K562 (cell line): ENCODE results near the gene KLHL29. TPM values are rescaled to one million over a fixed set of nuclear protein-coding genes. Genes with fewer than 3 reads are reported as not detected.

Experiments
- ATAC-seq: fragments of 200-7000 bp; cut with Tn5 transposase; 3 replicates; pipeline ENCODE4 v1.9.1; 2020; ENCODE audit warnings: moderate library complexity
- BruUV-seq: library from RNA; stranded (reverse); fragments of 400-500 nt; replicated peaks from 2 replicates; lab custom pipeline; 2021; lab: Mats Ljungman, UMichigan
- CTCF ChIA-PET: fragments of 300-600 bp; formaldehyde crosslinking; extraction: SDS; loops from one replicate; lab custom pipeline; 2021; ENCODE audit warnings: low intra/inter-chr PET ratio; lab: Yijun Ruan, JAX
- POLR2A ChIA-PET: fragments of 300-600, 350-650 bp; sonication (Branson Sonifier 250); formaldehyde crosslinking; extraction: SDS; loops from one replicate; lab custom pipeline; 2021; ENCODE audit warnings: antibody characterized with exemption, inconsistent platforms; lab: Yijun Ruan, JAX
- DNase-seq, 4 experiments: peaks; one replicate each; pipeline versions ENCODE4 v3.0.0 to v3.0.0-alpha.2; 2011 to 2018; ENCODE audit warnings: low spot score in 3 of 4, mixed read lengths in 3 of 4; ENCODE audit errors: extremely low read depth in 1 of 4
- FAIRE-seq: peaks from 2 replicates; lab custom pipeline; 2011; peaks lifted over from hg19 to GRCh38; lab: Jason Lieb, UNC
- H2AFZ ChIP-seq: 2 replicates; pipeline ENCODE4 v1.6.0; 2011; ENCODE audit warnings: low read depth, low read length, control low read depth, inconsistent platforms
- H3K27ac ChIP-seq: fragments of 200-600 bp; 3 replicates; pipeline ENCODE4 v1.8.0; 2011; ENCODE audit warnings: low read depth, mild to moderate bottlenecking, control low read depth, inconsistent platforms, low read length, moderate library complexity, mixed read lengths; ENCODE audit errors: extremely low read depth
- H3K27me3 ChIP-seq, 2 experiments: fragments of 300-600 bp in 1 of 2; 2 replicates in 1 of 2; 3 replicates in 1 of 2; pipeline versions ENCODE4 v1.6.0 to v1.8.0; 2011; ENCODE audit warnings: inconsistent platforms in 2 of 2, low read length in 2 of 2, mild to moderate bottlenecking in 1 of 2, mixed read lengths in 1 of 2, moderate library complexity in 1 of 2; ENCODE audit not compliant: control insufficient read depth in 2 of 2, insufficient read depth in 2 of 2
- H3K36me3 ChIP-seq: fragments of 300-600 bp; 3 replicates; pipeline ENCODE4 v1.8.0; 2011; ENCODE audit warnings: mild to moderate bottlenecking, low read length, inconsistent platforms; ENCODE audit not compliant: control insufficient read depth, insufficient read depth
- H3K4me1 ChIP-seq, 2 experiments: fragments of 200-600 bp in 1 of 2; replicated peaks in 1 of 2; 2 replicates in 1 of 2; 3 replicates in 1 of 2; pipeline versions ENCODE4 v1.5.1 to v1.8.0; 2011; ENCODE audit warnings: inconsistent platforms in 2 of 2, low read length in 2 of 2, mild to moderate bottlenecking in 1 of 2, mixed read lengths in 1 of 2, moderate library complexity in 1 of 2; ENCODE audit not compliant: control insufficient read depth in 2 of 2, insufficient read depth in 2 of 2
- H3K4me2 ChIP-seq: 2 replicates; pipeline ENCODE4 v1.6.1; 2011; ENCODE audit warnings: low read length, control low read depth, inconsistent platforms, mixed read lengths; ENCODE audit not compliant: insufficient read depth
- H3K4me3 ChIP-seq: fragments of 200-600 bp; sonication (generic), shearing (Covaris generic); 2 replicates; pipeline ENCODE4 v1.5.1; 2016; ENCODE audit warnings: control low read depth, inconsistent platforms
- H3K79me2 ChIP-seq: fragments of 200-600 bp; 3 replicates; pipeline ENCODE4 v1.8.0; 2011; ENCODE audit warnings: low read length, inconsistent platforms; ENCODE audit not compliant: control insufficient read depth, insufficient read depth
- H3K9ac ChIP-seq, 2 experiments: 2 replicates each; pipeline versions ENCODE4 v1.6.0 to v1.6.1; 2011; ENCODE audit warnings: low read depth in 2 of 2, low read length in 2 of 2, control low read depth in 1 of 2, inconsistent platforms in 1 of 2, mild to moderate bottlenecking in 1 of 2, mixed read lengths in 1 of 2; ENCODE audit not compliant: insufficient read depth in 1 of 2
- H3K9me1 ChIP-seq: one replicate; pipeline ENCODE4 v1.6.0; 2011; ENCODE audit warnings: inconsistent platforms, mild to moderate bottlenecking, low read length, moderate library complexity; ENCODE audit not compliant: control insufficient read depth, insufficient read depth
- H3K9me3 ChIP-seq: replicated peaks from 2 replicates; pipeline ENCODE4 v1.5.1; 2011; ENCODE audit warnings: low read depth, low read length, inconsistent platforms; ENCODE audit not compliant: control insufficient read depth, insufficient read depth
- H4K20me1 ChIP-seq: replicated peaks from 2 replicates; pipeline ENCODE4 v1.6.1; 2011; ENCODE audit warnings: low read length, inconsistent platforms, mixed read lengths; ENCODE audit not compliant: control insufficient read depth, insufficient read depth
- HLTF ChIP-seq: fragments of 450-650 bp; IDR thresholded peaks from 2 replicates; pipeline ENCODE4 v1.6.1; 2016
- HNRNPUL1 ChIP-seq: fragments of 200-400 bp; formaldehyde crosslinking; IDR thresholded peaks from 2 replicates; pipeline ENCODE4 v1.6.1; 2017; ENCODE audit warnings: low read length
- NCOR1 ChIP-seq: fragments of 450-650 bp; IDR thresholded peaks from 2 replicates; pipeline ENCODE4 v1.6.1; 2016; ENCODE audit warnings: mild to moderate bottlenecking, moderate library complexity
- PCBP1 ChIP-seq: fragments of 200-400 bp; formaldehyde crosslinking; IDR thresholded peaks from 2 replicates; pipeline ENCODE4 v1.6.1; 2018; ENCODE audit warnings: mild to moderate bottlenecking, low read depth, low read length; ENCODE audit not compliant: poor library complexity, severe bottlenecking
- RBM25 ChIP-seq: fragments of 200-400 bp; formaldehyde crosslinking; IDR thresholded peaks from 2 replicates; pipeline ENCODE4 v1.6.1; 2018; ENCODE audit warnings: low read length, low read depth, moderate library complexity; ENCODE audit not compliant: severe bottlenecking
- RHOXF2B ChIP-seq: fragments of 250-450 bp; sonication (Bioruptor Pico); conservative IDR thresholded peaks from 2 replicates; pipeline ENCODE4 v1.5.1; 2021
- SIX5 ChIP-seq, 2 experiments: IDR thresholded peaks; 2 replicates each; pipeline ENCODE4 v1.6.1; 2011; ENCODE audit warnings: low read length in 2 of 2, borderline replicate concordance in 1 of 2, low read depth in 1 of 2, mild to moderate bottlenecking in 1 of 2, moderate library complexity in 1 of 2; ENCODE audit not compliant: insufficient read depth in 1 of 2
- U2AF1 ChIP-seq: fragments of 200-400 bp; formaldehyde crosslinking; optimal IDR thresholded peaks from 2 replicates; pipeline ENCODE3; 2017; ENCODE audit warnings: mild to moderate bottlenecking, low read depth, low read length, moderate library complexity
- ZBTB17 ChIP-seq: fragments of 450-650 bp; formaldehyde crosslinking; IDR thresholded peaks from 2 replicates; pipeline ENCODE4 v1.4.0; 2020; ENCODE audit warnings: mild to moderate bottlenecking
- ZNF12 ChIP-seq: sonication (generic); formaldehyde crosslinking; IDR thresholded peaks from 2 replicates; pipeline ENCODE4 v1.4.0; 2020; ENCODE audit warnings: mild to moderate bottlenecking, missing genetic modification reagents
- ZNF133 ChIP-seq: fragments of 250-450 bp; sonication (Bioruptor Pico); IDR thresholded peaks from 2 replicates; pipeline ENCODE4 v1.4.0; 2020; ENCODE audit warnings: mild to moderate bottlenecking
- ZNF140 ChIP-seq: fragments of 250-450 bp; sonication (Bioruptor Pico); IDR thresholded peaks from 2 replicates; pipeline ENCODE4 v1.8.0; 2021; ENCODE audit warnings: moderate library complexity, mild to moderate bottlenecking, inconsistent platforms
- ZNF384 ChIP-seq: IDR thresholded peaks from 2 replicates; pipeline ENCODE4 v1.6.1; 2012; ENCODE audit warnings: low read depth, low read length, improper control_type of control experiment
- ZNF589 ChIP-seq: fragments of 200-800 bp; sonication (Bioruptor generic); IDR thresholded peaks from 2 replicates; pipeline ENCODE4 v1.6.1; 2016; ENCODE audit warnings: low read depth, missing genetic modification characterization, missing compliant biosample characterization
- WGBS: fragments of 100-300 bp; shearing (Covaris generic); methylation state at CpG from one replicate; pipeline ENCODE4 v1.1.6; 2016; ENCODE audit warnings: low coverage, mixed read lengths; ENCODE audit not compliant: insufficient coverage; ENCODE audit errors: missing lambda C conversion rate; 5-methylcytosine and 5-hydroxymethylcytosine counted together
- in situ Hi-C: fragments of 300-500 bp; cut with MboI; formaldehyde crosslinking; loops from 4 replicates; pipeline ENCODE4 v1.15.0; 2018; ENCODE audit warnings: inconsistent platforms, mixed read lengths
- intact Hi-C: fragments of 100-400 bp; cut with micrococcal nuclease; formaldehyde crosslinking; loops from 2 replicates; pipeline ENCODE4 v1.14.2; 2022
- polyA plus RNA-seq, 8 experiments: library from polyadenylated mRNA; depleted of rRNA in 4 of 8; stranded (reverse) in 5 of 8; unstranded in 3 of 8; fragments of >200 nt; fragmentation: Nextera tagmentation in 2 of 8; fragmentation: Illumina TruSeq in 1 of 8; extraction: Ambion mirVana in 2 of 8; extraction: Trizol in 1 of 8; gene quantifications; 2 replicates each; pipeline versions ENCODE4 v1.2.1 to v1.2.3, GENCODE V29; 2011 to 2014; ENCODE audit warnings: inconsistent platforms in 1 of 8, missing spikeins in 1 of 8
- total RNA-seq, 7 experiments: library from RNA; depleted of rRNA in 6 of 7; stranded (reverse); fragments of >200 nt in 6 of 7; fragmentation: Illumina TruSeq in 2 of 7; extraction: Trizol in 2 of 7; gene quantifications; 2 replicates each; pipeline versions ENCODE4 v1.2.1 to v1.2.3, GENCODE V29; 2011 to 2021; ENCODE audit warnings: low replicate concordance in 1 of 7
- TF ChIP-seq, protein P1 (sequence below): IDR thresholded peaks from 3 replicates; pipeline ENCODE4 v1.6.1; 2011; ENCODE audit warnings: borderline replicate concordance, mild to moderate bottlenecking, moderate library complexity; ENCODE audit not compliant: insufficient read length; ENCODE audit errors: extremely low read depth
- TF ChIP-seq, protein P2 (sequence below): sonication (generic); formaldehyde crosslinking; IDR thresholded peaks from 2 replicates; pipeline ENCODE4 v1.8.0; 2022; ENCODE audit warnings: mild to moderate bottlenecking, missing genetic modification reagents

Gene KLHL29
- total and polyA plus RNA-seq, 9 of the 15 experiments (the other 6 are each of a cell fraction or from before 2014, with no cell fraction given), result 0.03 to 0.31 (median 0.08) TPM; not detected in 1

DNA sequence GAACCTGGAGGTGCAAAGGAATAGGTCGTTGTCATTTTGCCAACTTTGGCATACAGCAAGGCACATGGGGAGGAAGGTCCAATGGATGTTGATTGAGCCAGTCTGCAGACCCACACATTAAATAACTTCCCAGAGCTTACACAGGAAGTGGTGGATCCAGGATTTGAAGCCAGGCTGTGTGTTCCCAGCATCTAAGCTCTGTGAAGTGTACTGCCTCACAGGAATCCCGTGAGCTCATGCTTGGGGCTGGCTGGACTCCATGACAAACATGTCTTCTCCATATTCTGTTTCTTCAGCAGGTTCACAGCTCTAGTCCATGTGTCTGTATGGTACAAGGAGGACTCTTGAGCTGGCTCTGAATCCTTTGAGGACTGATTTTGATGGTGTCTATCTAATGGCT lies 63.9 kb downstream of the KLHL29 start:
- H4K20me1 ChIP-seq, result no peaks in the 10 kb centered on the region
- no peak for TF ChIP-seq ZNF133 (CRISPR knock-in tag)
- TF ChIP-seq ZNF589, result no peak
- TF ChIP-seq SIX5 (IDR thresholded peaks at IDR 0.05; ENCODE audit: borderline replicate concordance in 1 of 2, insufficient read depth in 1 of 2, low read depth in 1 of 2, low read length in 2 of 2), result no peak
- no peak for TF ChIP-seq RBM25
- no peak for TF ChIP-seq PCBP1
- no peak for TF ChIP-seq ZNF140 (CRISPR knock-in tag)
- TF ChIP-seq U2AF1, result no peak
- TF ChIP-seq RHOXF2B (CRISPR knock-in tag), result no peak
- TF ChIP-seq, protein P1, sequence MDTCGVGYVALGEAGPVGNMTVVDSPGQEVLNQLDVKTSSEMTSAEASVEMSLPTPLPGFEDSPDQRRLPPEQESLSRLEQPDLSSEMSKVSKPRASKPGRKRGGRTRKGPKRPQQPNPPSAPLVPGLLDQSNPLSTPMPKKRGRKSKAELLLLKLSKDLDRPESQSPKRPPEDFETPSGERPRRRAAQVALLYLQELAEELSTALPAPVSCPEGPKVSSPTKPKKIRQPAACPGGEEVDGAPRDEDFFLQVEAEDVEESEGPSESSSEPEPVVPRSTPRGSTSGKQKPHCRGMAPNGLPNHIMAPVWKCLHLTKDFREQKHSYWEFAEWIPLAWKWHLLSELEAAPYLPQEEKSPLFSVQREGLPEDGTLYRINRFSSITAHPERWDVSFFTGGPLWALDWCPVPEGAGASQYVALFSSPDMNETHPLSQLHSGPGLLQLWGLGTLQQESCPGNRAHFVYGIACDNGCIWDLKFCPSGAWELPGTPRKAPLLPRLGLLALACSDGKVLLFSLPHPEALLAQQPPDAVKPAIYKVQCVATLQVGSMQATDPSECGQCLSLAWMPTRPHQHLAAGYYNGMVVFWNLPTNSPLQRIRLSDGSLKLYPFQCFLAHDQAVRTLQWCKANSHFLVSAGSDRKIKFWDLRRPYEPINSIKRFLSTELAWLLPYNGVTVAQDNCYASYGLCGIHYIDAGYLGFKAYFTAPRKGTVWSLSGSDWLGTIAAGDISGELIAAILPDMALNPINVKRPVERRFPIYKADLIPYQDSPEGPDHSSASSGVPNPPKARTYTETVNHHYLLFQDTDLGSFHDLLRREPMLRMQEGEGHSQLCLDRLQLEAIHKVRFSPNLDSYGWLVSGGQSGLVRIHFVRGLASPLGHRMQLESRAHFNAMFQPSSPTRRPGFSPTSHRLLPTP, result no peak
- TF ChIP-seq ZNF384, result no peak
- TF ChIP-seq, protein P2, sequence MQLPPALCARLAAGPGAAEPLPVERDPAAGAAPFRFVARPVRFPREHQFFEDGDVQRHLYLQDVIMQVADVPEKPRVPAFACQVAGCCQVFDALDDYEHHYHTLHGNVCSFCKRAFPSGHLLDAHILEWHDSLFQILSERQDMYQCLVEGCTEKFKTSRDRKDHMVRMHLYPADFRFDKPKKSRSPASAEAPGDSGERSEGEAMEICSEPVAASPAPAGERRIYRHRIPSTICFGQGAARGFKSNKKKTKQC (CRISPR knock-in tag), result no peak
- no peak for TF ChIP-seq NCOR1
- no peak for TF ChIP-seq HLTF
- TF ChIP-seq ZNF12 (CRISPR knock-in tag), result no peak
- no peak for TF ChIP-seq HNRNPUL1
- no peak for TF ChIP-seq ZBTB17 (CRISPR knock-in tag)
- intact Hi-C loops (no loop called here), in situ Hi-C loops (no loop called here)
- no peak overlapping the region for H2AFZ ChIP-seq
- BruUV-seq, result no TSS peak
- ATAC-seq (no peak), FAIRE-seq (no peak), DNase-seq (no peak)
- no peak overlapping the region for H3K4me3 ChIP-seq
- no peak overlapping the region for H3K27ac ChIP-seq
- POLR2A ChIA-PET, result interaction anchor here (0.7 kb wide), 1 partner anchor 9 kb away, joined by 4 read pairs; no protein-coding TSS in a partner anchor
- no peaks in the 10 kb centered on the region for H3K36me3 ChIP-seq
- H3K27me3 ChIP-seq, result peaks cover 2 to 22% of the 10 kb centered on the region in 2 experiments; a peak in 3 of 5 replicates
- H3K9ac ChIP-seq, result no peak overlapping the region
- CTCF ChIA-PET, result no interaction called here
- H3K4me2 ChIP-seq, result no peak overlapping the region; the same call in 1 of the 2 replicates
- H3K9me3 ChIP-seq, result no peaks in the 10 kb centered on the region
- WGBS, result 0% methylated on average over 2 of the region's 2 CpGs
- H3K79me2 ChIP-seq, result no peaks in the 10 kb centered on the region
- no peaks in the 10 kb centered on the region for H3K9me1 ChIP-seq
- H3K4me1 ChIP-seq, result peaks cover 0 to 6% of the 10 kb centered on the region in 2 experiments; a peak in 1 of 5 replicates
